RWPE2 (cell line): Measurements from ENCODE around the gene PNLDC1.
A peak's percentile ranks its signal among the peaks of the same experiment; 100 is the strongest.
"Not testable (repeated sequence)": the region's sequence is repeated elsewhere in the genome, so short reads cannot be mapped to it uniquely, and the experiment has no call there.

Experiments used
- ATAC-seq: fragments of 200-7000 bp; cut with Tn5 transposase; 3 replicates; pipeline ENCODE4 v1.9.1; 2021; ENCODE audit warnings: low read depth
- DNase-seq: peaks from one replicate; pipeline ENCODE4 v3.0.0-alpha.2; 2020; ENCODE audit warnings: low spot score
- H3K27ac ChIP-seq: fragments of 450-650 bp; 2 replicates; pipeline ENCODE4 v1.5.1; 2017; ENCODE audit warnings: mild to moderate bottlenecking; ENCODE audit not compliant: poor library complexity, severe bottlenecking
- H3K27me3 ChIP-seq: fragments of 250-450 bp; sonication (Bioruptor Pico); 2 replicates; pipeline ENCODE4 v1.5.1; 2021; ENCODE audit warnings: mild to moderate bottlenecking, moderate library complexity; ENCODE audit not compliant: insufficient read depth, poor library complexity, severe bottlenecking
- H3K36me3 ChIP-seq: fragments of 250-450 bp; sonication (Bioruptor Pico); 2 replicates; pipeline ENCODE4 v1.5.1; 2020; ENCODE audit warnings: low read depth, mild to moderate bottlenecking, moderate library complexity
- H3K4me1 ChIP-seq: fragments of 250-450 bp; sonication (Bioruptor Pico); 2 replicates; pipeline ENCODE4 v1.5.1; 2021; ENCODE audit warnings: mild to moderate bottlenecking, moderate library complexity; ENCODE audit not compliant: insufficient read depth, poor library complexity, severe bottlenecking
- H3K4me3 ChIP-seq: fragments of 250-450 bp; sonication (Bioruptor Pico); 2 replicates; pipeline ENCODE4 v1.5.1; 2021; ENCODE audit warnings: mild to moderate bottlenecking, moderate library complexity; ENCODE audit not compliant: severe bottlenecking
- H3K9me3 ChIP-seq: fragments of 250-450 bp; sonication (Bioruptor Pico); 2 replicates; pipeline ENCODE4 v1.5.1; 2021; ENCODE audit warnings: mild to moderate bottlenecking, moderate library complexity; ENCODE audit not compliant: severe bottlenecking
- TF ChIP-seq, protein P1 (sequence below): fragments of 450-650 bp; IDR thresholded peaks from one replicate; pipeline ENCODE4 v1.5.1; 2017; ENCODE audit warnings: mild to moderate bottlenecking, moderate library complexity; ENCODE audit not compliant: poor library complexity, severe bottlenecking

The PNLDC1 gene

DNA sequence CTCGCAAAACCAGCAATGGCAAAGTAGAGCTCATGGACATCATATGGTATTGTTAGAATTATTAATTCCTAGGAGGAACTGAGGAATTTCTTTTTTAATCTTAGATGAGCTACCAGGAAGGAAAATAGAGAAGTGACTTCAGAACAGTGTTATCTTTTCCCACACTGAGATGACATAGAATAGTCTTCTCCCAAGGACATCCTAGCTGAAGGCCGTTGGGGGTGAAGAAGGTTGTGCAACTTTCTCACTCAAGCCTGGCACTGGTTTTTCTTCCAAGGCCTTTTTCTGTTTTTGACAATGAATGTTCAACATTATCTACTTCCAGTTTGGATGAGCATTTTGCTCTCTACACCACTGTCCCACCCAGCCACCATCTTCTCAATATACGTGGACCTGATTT, 54.9 kb downstream of the PNLDC1 start:
- H3K9me3 ChIP-seq: no peaks in the 10 kb centered on the region
- H3K27me3 ChIP-seq: no peaks in the 10 kb centered on the region
- H3K4me1 ChIP-seq: no peaks in the 10 kb centered on the region
- DNase-seq (no peak), ATAC-seq (no peak)
- TF ChIP-seq, protein P1, sequence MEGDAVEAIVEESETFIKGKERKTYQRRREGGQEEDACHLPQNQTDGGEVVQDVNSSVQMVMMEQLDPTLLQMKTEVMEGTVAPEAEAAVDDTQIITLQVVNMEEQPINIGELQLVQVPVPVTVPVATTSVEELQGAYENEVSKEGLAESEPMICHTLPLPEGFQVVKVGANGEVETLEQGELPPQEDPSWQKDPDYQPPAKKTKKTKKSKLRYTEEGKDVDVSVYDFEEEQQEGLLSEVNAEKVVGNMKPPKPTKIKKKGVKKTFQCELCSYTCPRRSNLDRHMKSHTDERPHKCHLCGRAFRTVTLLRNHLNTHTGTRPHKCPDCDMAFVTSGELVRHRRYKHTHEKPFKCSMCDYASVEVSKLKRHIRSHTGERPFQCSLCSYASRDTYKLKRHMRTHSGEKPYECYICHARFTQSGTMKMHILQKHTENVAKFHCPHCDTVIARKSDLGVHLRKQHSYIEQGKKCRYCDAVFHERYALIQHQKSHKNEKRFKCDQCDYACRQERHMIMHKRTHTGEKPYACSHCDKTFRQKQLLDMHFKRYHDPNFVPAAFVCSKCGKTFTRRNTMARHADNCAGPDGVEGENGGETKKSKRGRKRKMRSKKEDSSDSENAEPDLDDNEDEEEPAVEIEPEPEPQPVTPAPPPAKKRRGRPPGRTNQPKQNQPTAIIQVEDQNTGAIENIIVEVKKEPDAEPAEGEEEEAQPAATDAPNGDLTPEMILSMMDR: no peak
- H3K4me3 ChIP-seq: no peak overlapping the region
- H3K27ac ChIP-seq: no peak overlapping the region
- no peaks in the 10 kb centered on the region for H3K36me3 ChIP-seq

- no peaks in the 10 kb centered on the region for H3K9me3 ChIP-seq
- H3K4me1 ChIP-seq: no peaks in the 10 kb centered on the region
- no peaks in the 10 kb centered on the region for H3K27me3 ChIP-seq
- no peak for DNase-seq
- H3K27ac ChIP-seq: no peak overlapping the region
- TF ChIP-seq, protein P1: no peak
- H3K4me3 ChIP-seq: no peak overlapping the region
- no peaks in the 10 kb centered on the region for H3K36me3 ChIP-seq
- ATAC-seq: no peak
These were observed 58.2 kb downstream of the PNLDC1 start for GRCh38 chr6:159858259-159858658.

DNA sequence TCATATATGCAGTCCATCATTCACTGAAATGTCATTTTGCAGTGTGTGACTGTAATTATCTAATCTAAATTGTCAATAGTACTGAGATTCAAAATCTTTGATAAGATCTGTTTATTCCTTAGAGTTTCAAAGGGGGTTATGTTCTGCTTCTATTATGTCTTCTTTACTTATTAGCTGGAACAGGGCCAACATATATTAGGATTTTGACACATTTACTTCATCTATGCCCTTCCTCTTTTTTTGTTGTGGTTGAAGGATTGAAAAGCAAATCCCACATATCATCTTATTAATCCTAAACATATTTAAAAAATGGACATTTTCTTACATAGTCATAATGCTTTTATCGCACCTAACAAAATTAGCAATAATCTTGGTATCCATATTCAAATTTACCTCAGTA, 60.4 kb downstream of the PNLDC1 start:
- TF ChIP-seq, protein P1: no peak
- H3K27ac ChIP-seq: no peak overlapping the region
- no peaks in the 10 kb centered on the region for H3K4me1 ChIP-seq
- H3K27me3 ChIP-seq: no peaks in the 10 kb centered on the region
- H3K9me3 ChIP-seq: no peaks in the 10 kb centered on the region
- no peak for DNase-seq
- H3K4me3 ChIP-seq: no peak overlapping the region
- ATAC-seq: no peak
- no peaks in the 10 kb centered on the region for H3K36me3 ChIP-seq

DNA sequence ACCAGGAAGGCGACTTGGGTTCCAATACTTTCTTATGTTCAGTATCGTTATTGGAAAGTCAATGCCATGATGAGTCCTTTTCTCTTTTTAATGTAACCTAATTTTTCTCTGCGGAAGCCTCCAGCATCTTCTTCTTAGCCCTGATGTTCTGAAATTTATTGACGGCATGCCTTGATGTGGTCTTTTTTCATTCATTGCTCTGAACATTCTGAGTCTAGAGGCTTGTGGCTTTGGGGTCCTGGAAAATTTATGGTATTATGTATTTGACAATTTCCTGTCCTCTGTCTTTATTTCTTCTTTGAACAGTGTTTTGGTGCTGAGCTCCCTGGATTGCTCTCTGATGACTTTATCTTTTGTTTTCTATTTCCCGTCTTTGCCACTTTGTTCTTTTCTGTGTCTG, 62.0 kb downstream of the PNLDC1 start:
- H3K36me3 ChIP-seq: no peaks in the 10 kb centered on the region
- no peaks in the 10 kb centered on the region for H3K9me3 ChIP-seq
- no peaks in the 10 kb centered on the region for H3K4me1 ChIP-seq
- H3K27me3 ChIP-seq: no peaks in the 10 kb centered on the region
- H3K4me3 ChIP-seq: no peak overlapping the region
- H3K27ac ChIP-seq: no peak overlapping the region
- TF ChIP-seq, protein P1: no peak
- DNase-seq (no peak), ATAC-seq (no peak)

GRCh38 chr6:159863341-159863740, 63.3 kb downstream of the PNLDC1 start:
- TF ChIP-seq, protein P1: peak; percentile 63
- H3K9me3 ChIP-seq, H3K4me1 ChIP-seq, DNase-seq, H3K4me3 ChIP-seq, H3K27ac ChIP-seq, H3K36me3 ChIP-seq, H3K27me3 ChIP-seq: not testable (repeated sequence)
- ATAC-seq: peak; percentile 67; the same call in 2 of the 3 replicates
